ENCODE data around the gene FAT2.

Gene FAT2, protein sequence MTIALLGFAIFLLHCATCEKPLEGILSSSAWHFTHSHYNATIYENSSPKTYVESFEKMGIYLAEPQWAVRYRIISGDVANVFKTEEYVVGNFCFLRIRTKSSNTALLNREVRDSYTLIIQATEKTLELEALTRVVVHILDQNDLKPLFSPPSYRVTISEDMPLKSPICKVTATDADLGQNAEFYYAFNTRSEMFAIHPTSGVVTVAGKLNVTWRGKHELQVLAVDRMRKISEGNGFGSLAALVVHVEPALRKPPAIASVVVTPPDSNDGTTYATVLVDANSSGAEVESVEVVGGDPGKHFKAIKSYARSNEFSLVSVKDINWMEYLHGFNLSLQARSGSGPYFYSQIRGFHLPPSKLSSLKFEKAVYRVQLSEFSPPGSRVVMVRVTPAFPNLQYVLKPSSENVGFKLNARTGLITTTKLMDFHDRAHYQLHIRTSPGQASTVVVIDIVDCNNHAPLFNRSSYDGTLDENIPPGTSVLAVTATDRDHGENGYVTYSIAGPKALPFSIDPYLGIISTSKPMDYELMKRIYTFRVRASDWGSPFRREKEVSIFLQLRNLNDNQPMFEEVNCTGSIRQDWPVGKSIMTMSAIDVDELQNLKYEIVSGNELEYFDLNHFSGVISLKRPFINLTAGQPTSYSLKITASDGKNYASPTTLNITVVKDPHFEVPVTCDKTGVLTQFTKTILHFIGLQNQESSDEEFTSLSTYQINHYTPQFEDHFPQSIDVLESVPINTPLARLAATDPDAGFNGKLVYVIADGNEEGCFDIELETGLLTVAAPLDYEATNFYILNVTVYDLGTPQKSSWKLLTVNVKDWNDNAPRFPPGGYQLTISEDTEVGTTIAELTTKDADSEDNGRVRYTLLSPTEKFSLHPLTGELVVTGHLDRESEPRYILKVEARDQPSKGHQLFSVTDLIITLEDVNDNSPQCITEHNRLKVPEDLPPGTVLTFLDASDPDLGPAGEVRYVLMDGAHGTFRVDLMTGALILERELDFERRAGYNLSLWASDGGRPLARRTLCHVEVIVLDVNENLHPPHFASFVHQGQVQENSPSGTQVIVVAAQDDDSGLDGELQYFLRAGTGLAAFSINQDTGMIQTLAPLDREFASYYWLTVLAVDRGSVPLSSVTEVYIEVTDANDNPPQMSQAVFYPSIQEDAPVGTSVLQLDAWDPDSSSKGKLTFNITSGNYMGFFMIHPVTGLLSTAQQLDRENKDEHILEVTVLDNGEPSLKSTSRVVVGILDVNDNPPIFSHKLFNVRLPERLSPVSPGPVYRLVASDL (N-terminal part only)

GRCh38 chr5:151591144-151591819 is at the start of gene FAT2:
TSS of gene FAT2 (minus strand) at chr5:151591331. CDS start at chr5:151568931, 22,400 bp downstream.
- DNase-seq (ENCODE audit: low read depth in 4 of 4, low spot score in 1 of 4) = no peak

DNA sequence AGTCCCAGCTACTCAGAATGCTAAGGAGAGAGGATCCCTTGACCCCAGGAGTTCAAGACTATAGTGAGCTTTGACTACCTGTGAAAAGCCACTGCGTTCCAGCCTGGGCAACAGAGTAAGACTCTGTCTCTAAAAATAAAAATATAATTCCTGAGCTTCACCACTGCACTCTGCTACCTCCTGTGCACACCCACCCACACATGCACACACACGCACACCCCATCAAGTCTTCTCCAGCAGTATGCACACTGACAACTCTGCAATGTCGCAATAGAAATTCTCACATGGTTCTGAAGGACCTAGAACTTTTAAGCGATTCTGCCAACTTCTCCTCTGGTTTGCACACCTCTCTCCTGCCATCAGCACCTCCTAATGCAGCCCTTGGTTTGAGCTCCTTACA is 47.5 kb upstream of the FAT2 start:
- no peak for DNase-seq (ENCODE audit: low read depth in 4 of 4, low spot score in 1 of 4)

DNA sequence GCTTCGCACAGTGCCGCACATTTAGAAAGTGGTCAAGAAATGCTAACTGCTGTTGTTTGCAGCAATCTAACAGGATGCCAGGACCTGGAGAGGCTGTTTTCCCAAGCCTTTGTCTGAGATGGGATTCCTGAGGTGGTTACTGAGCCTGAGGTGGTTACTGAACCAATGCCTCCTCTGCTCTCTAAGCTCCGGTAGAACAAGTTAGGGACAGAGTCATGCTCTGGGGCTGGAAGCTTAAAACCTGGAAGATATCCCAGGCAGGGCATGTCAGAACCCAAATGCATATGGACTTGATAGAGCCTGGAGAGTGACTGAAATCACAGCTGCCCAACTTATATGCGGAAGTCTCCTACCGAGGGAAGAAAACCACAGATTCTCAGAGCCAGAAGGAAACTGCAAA is 46.5 kb upstream of the FAT2 start:
- DNase-seq (ENCODE audit: low read depth in 4 of 4, low spot score in 1 of 4) = no peak

DNA sequence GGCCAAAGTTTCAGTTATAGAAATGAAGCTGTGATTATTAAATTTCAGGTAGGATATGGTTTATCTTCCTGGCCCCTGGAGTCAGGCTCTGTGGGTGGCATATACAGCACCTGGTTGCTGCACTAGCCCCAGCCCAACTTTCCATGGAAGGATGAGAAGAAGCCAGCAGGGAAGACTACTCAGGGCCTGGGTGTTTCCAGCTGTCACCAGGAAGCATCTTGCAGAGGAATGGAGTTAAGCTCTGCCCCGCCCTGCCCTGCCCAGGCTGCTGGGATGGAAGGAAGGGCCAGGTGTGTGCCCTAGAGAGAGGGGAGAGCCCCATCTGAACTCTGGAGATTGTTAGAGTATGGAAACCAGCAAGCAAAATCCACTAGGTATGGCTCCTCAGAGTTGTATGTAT is 42.8 kb upstream of the FAT2 start:
- DNase-seq (ENCODE audit: low read depth in 4 of 4, low spot score in 1 of 4) = no peak

DNA sequence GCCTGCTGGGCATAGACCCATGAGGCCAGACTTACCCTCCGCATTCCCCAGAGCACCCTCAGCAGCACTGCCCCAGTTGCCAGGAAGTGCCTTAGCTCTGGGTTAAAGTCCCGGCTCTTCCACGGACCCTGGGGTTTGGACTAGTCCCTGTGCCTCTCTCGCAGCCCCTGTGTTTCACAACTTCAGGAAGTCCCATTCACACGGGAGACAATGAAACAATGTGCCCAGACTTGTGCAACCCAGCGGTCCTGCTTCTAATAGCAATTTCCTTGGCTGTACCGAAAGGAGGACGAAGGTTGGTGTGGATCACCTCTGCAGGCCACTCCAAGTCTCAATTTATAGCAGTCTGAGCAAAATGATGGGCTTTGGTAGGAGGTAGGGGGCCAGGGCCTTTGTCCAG is 41.8 kb upstream of the FAT2 start:
- DNase-seq (ENCODE audit: low read depth in 4 of 4, low spot score in 1 of 4) = no peak

- no peak for DNase-seq (ENCODE audit: low read depth in 4 of 4, low spot score in 1 of 4)
These were observed 41.4 kb upstream of the FAT2 start for GRCh38 chr5:151632524-151632923.

- DNase-seq (ENCODE audit: low read depth in 4 of 4, low spot score in 1 of 4) = no peak
These were observed 40.8 kb upstream of the FAT2 start for GRCh38 chr5:151631941-151632340.

- DNase-seq (ENCODE audit: low read depth in 4 of 4, low spot score in 1 of 4) = no peak
These were observed 39.0 kb upstream of the FAT2 start for GRCh38 chr5:151630088-151630487.

- no peak for DNase-seq (ENCODE audit: low read depth in 4 of 4, low spot score in 1 of 4)
These were observed 37.1 kb upstream of the FAT2 start for GRCh38 chr5:151628112-151628823.

DNA sequence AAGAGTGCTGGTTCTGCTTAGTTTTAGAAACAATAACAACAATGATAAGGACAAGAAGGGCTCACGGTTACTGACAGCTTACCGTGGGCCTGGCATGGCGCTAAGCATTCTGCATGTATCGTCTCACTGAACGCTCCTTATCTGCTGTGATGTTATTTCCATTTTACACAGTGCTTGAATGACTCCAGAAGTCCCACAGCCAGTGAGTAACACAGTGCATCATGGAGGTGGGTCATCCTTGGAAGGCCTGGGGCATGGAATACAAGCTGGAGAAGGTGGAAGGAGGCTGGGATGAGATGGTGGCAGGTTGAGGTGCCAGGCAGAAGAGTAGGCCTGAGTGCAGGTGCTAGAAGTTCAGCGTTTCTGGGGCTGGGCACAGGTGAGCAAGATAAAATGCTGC is 36.5 kb upstream of the FAT2 start:
- no peak for DNase-seq (ENCODE audit: low read depth in 4 of 4, low spot score in 1 of 4)

DNA sequence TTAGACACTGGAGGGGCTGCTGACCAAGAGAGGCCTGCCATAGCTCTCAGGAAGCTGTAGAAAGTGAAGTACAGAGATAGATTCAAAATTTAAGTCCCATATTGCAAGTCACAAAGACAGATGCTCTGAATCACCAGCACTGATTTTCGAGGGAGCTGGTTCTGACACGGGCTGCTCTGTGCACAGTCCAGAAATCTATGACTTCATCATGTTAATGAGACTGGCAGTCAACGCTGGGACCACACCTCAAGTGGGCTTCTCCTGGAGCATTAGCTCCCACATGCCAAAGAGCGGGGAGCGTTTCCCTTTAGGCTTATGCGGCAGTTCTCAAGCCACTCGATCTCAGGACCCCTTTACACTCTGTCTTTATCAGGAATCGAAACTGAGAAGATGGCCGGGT is 34.2 kb upstream of the FAT2 start:
- DNase-seq (ENCODE audit: low read depth in 4 of 4, low spot score in 1 of 4) = no peak

DNA sequence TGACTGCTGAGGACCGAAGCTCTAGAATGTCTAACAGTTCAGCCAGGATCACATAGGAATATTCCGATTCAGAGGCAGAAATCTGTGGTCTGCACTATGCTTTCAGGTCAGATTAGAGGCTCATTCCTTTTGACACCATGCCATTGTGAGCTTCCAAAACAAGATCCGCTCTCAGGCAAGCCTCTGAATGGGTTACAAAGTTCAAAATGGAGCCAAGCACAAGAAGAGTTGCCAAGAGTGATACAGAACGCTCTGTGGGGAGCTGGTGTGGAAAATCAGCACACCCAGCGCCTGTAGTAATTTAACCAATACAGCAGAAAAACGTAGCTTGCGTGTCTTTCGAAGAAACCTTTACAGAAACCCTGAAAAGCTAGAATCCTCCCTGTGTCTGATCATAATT is 33.3 kb upstream of the FAT2 start:
- no peak for DNase-seq (ENCODE audit: low read depth in 4 of 4, low spot score in 1 of 4)

- DNase-seq (ENCODE audit: low read depth in 4 of 4, low spot score in 1 of 4) = no peak
These were observed 31.4 kb upstream of the FAT2 start for GRCh38 chr5:151622367-151623088.

DNA sequence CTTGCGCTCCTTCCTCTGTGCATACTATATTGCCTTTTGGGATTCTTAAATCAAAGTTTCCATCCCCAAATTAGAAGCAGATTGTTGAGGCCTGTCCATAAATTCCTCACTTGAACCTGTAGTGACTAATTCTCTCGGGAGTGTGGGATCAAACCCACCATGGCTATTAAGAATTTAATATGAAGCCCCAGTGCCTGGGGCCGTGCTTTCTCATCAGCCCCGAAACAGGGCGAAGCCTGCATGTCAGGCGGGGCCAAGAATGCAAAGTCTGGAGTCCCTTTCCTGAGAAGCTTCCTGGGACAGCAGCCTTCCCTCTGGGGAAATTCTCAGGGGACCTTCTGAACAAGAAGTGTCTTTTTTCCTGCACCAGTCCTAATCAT is 29.3 kb upstream of the FAT2 start:
- DNase-seq (ENCODE audit: low read depth in 4 of 4, low spot score in 1 of 4) = no peak

GRCh38 chr5:151619812-151620460 is 28.8 kb upstream of the FAT2 start:
- DNase-seq (ENCODE audit: low read depth in 4 of 4, low spot score in 1 of 4) = no peak

DNA sequence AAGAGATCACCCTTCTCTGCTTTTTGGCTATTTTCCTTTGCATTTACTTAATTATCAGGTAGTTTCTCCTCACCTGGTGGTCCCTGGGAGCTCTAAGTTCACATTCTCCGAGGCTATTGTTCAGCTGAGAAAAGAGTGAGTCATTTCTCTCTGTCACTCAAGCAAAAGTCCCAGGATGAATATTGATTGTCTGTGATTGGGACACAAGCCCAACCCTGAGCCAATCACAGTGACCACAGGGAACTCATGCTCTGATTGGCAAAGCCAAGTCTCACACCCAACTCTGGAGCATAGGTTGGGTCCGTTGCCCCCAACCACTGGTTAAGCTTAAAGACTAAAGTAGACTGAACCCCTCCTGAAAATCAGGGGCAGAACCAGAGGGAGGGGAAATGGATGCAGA is 27.8 kb upstream of the FAT2 start:
- no peak for DNase-seq (ENCODE audit: low read depth in 4 of 4, low spot score in 1 of 4)

GRCh38 chr5:151617841-151618710 is 26.9 kb upstream of the FAT2 start:
- no peak for DNase-seq (ENCODE audit: low read depth in 4 of 4, low spot score in 1 of 4)

DNA sequence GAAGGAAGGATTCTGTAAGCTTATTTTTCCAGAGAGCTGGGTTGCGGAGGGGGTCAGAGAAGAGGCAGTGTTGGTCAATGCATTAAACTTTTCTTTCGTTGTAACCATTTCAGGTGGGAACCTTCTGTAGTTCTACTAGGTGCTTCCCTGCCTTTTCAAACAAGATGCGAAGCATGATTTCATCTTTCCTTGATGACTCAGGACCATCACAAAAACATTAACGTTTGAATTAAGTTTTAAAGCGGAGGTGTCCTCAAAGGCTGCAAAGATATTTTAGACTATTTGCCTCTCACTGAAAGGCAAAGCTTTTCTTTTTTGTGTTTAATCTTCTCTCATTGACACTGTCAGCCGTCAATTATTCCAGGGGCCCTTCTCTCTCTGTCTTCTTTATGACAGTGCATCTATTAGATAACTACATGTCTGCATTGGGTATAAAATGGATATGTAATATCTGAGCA is 26.3 kb upstream of the FAT2 start:
- DNase-seq (ENCODE audit: low read depth in 4 of 4, low spot score in 1 of 4) = no peak
